ENCODE data around the gene MC1R.

MC1R gene

GRCh38 chr16:89887243-89887642 is 31.4 kb upstream of the MC1R start:
- Mint-ChIP-seq H3K27ac (no peak overlapping the region), H3K36me3 (ENCODE audit: low read depth) (peaks cover 60% of the 10 kb centered on the region), H3K9me3 (no peaks in the 10 kb centered on the region), H3K4me1 (no peaks in the 10 kb centered on the region), H3K4me3 (no peak overlapping the region), H3K27me3 (ENCODE audit: low read depth, poor library complexity) (no peaks in the 10 kb centered on the region)
- no peak for DNase-seq
- no peak for TF ChIP-seq CTCF (IDR thresholded peaks at IDR 0.05)

DNA sequence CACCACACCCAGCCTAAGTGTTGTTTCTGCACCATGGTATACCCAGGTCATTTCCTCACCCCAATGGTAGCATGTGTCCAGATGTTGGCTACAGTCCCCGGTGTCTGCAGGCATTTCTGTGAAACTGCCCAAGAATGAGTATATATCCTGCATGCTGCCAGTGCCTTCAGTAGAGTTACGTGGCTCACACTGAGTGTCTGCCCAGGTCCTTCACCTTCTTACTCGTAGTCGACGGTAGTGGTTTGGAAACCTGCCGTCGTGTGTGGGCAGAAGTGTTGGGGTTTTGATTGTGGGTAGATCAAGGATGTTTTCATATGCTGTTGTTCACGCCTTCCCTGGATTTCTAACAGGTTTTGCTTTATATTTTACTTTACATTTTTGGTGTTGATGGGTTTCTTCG is 28.5 kb upstream of the MC1R start:
- H3K36me3 Mint-ChIP-seq (ENCODE audit: low read depth) = peaks cover 43% of the 10 kb centered on the region
- no peak for DNase-seq
- H3K4me3 Mint-ChIP-seq = no peak overlapping the region
- H3K4me1 Mint-ChIP-seq = no peaks in the 10 kb centered on the region
- TF ChIP-seq CTCF (IDR thresholded peaks at IDR 0.05) = no peak
- no peaks in the 10 kb centered on the region for H3K9me3 Mint-ChIP-seq
- no peaks in the 10 kb centered on the region for H3K27me3 Mint-ChIP-seq (ENCODE audit: low read depth, poor library complexity)
- H3K27ac Mint-ChIP-seq = no peak overlapping the region

- Mint-ChIP-seq H3K4me3 (no peak overlapping the region), H3K36me3 (ENCODE audit: low read depth) (peaks cover 42% of the 10 kb centered on the region), H3K9me3 (no peaks in the 10 kb centered on the region), H3K27me3 (ENCODE audit: low read depth, poor library complexity) (no peaks in the 10 kb centered on the region), H3K4me1 (no peaks in the 10 kb centered on the region), H3K27ac (no peak overlapping the region)
- no peak for TF ChIP-seq CTCF (IDR thresholded peaks at IDR 0.05)
- no peak for DNase-seq
These were observed 27.6 kb upstream of the MC1R start for GRCh38 chr16:89890886-89891657.

- Mint-ChIP-seq H3K4me1 (no peaks in the 10 kb centered on the region), H3K27ac (no peak overlapping the region), H3K4me3 (no peak overlapping the region), H3K36me3 (ENCODE audit: low read depth) (peaks cover 42% of the 10 kb centered on the region), H3K27me3 (ENCODE audit: low read depth, poor library complexity) (no peaks in the 10 kb centered on the region), H3K9me3 (no peaks in the 10 kb centered on the region)
- no peak for DNase-seq
- TF ChIP-seq CTCF (IDR thresholded peaks at IDR 0.05) = no peak
These were observed 26.5 kb upstream of the MC1R start for GRCh38 chr16:89892055-89892630.

DNA sequence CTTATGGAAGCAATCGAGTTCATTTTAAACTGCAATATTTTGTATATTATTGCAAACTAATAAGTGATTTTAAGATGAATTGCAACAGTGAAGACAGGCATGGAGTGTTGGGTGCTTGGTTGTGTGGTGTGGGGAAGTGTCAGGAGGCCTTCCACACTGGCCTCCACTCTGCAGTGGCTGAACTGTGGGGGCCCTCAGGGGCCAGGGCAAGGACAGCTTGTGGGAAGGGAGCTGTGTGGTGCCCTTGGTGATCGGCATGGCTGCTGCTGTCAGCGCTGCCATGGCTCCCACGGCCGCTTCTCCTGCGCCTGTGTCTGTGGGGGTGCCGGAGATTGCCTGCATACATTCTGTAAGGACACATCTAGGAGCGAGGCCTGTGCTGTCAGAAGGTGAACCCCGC is 26.0 kb upstream of the MC1R start:
- Mint-ChIP-seq H3K36me3 (ENCODE audit: low read depth) (peaks cover 42% of the 10 kb centered on the region), H3K4me1 (no peaks in the 10 kb centered on the region)
- TF ChIP-seq CTCF (IDR thresholded peaks at IDR 0.05) = no peak

More for the DNA sequence above, 26.0 kb upstream of the MC1R start:
- Mint-ChIP-seq H3K27me3 (ENCODE audit: low read depth, poor library complexity) (no peaks in the 10 kb centered on the region), H3K27ac (no peak overlapping the region), H3K4me3 (no peak overlapping the region), H3K9me3 (no peaks in the 10 kb centered on the region)
- no peak for DNase-seq

Data from nephron progenitor cell (in vitro differentiated cells).